Caki2 (cell line): ENCODE data around the gene ACSM5. TPM values are rescaled to one million over a fixed set of nuclear protein-coding genes. Genes with fewer than 3 reads are reported as not detected.
"Not testable (repeated sequence)": the region's sequence is repeated elsewhere in the genome, so short reads cannot be mapped to it uniquely, and the experiment has no call there.

ENCODE experiments used
- DNase-seq: peaks from one replicate; pipeline ENCODE4 v3.0.0-alpha.2; 2015; ENCODE audit warnings: low read depth
- in situ Hi-C: cut with HindIII; loops from 2 replicates; pipeline ENCODE4 v1.10.0; 2016; ENCODE audit warnings: low sequenced_read_pairs, low pct_unique_long_range_greater_than_20kb, mixed read lengths
- total RNA-seq: library from RNA; depleted of rRNA; stranded (reverse); fragments of >200 nt; shearing (Covaris generic); gene quantifications from 2 replicates; pipeline ENCODE4 v1.2.3, GENCODE V29; 2014; ENCODE audit warnings: low replicate concordance

Gene ACSM5
- total RNA-seq, 1 experiment from 2014 or later, result 8.0 TPM

- in situ Hi-C loops, result no loop called here
- no peak for DNase-seq
These were observed 21.6 kb downstream of the ACSM5 start for GRCh38 chr16:20430948-20431347.

- DNase-seq, in situ Hi-C loops: not testable (repeated sequence)
These were observed 29.6 kb downstream of the ACSM5 start for GRCh38 chr16:20438950-20439349.

- in situ Hi-C loops, DNase-seq: not testable (repeated sequence)
These were observed 30.5 kb downstream of the ACSM5 start for GRCh38 chr16:20439820-20440231.

- in situ Hi-C loops, result not testable (repeated sequence)
- DNase-seq, result peak; percentile 58
These were observed 31.4 kb downstream of the ACSM5 start for GRCh38 chr16:20440731-20441130.

GRCh38 chr16:20441191-20441590 lies 31.9 kb downstream of the ACSM5 start:
- peak; percentile 37 for DNase-seq
- in situ Hi-C loops, result no loop called here

GRCh38 chr16:20441859-20442258 lies 32.5 kb downstream of the ACSM5 start:
- in situ Hi-C loops, result not testable (repeated sequence)

GRCh38 chr16:20446652-20447393 lies 37.5 kb downstream of the ACSM5 start:
- in situ Hi-C loops, DNase-seq: not testable (repeated sequence)

More at GRCh38 chr16:20441859-20442258, 32.5 kb downstream of the ACSM5 start:
- not testable (repeated sequence) for DNase-seq

GRCh38 chr16:20451364-20451763 lies 42.0 kb downstream of the ACSM5 start, which contains the start of gene ACSM2A:
TSS of gene ACSM2A (plus strand) at chr16:20451521. CDS start at chr16:20460115, 8,594 bp downstream.
- in situ Hi-C loops, DNase-seq: not testable (repeated sequence)

- DNase-seq, in situ Hi-C loops: not testable (repeated sequence)
These were observed 44.3 kb downstream of the ACSM5 start for GRCh38 chr16:20453633-20454032.

- DNase-seq, in situ Hi-C loops: not testable (repeated sequence)
These were observed 49.9 kb downstream of the ACSM5 start for GRCh38 chr16:20459227-20459626.

GRCh38 chr16:20460313-20460712 lies 51.0 kb downstream of the ACSM5 start:
- DNase-seq, in situ Hi-C loops: not testable (repeated sequence)

- DNase-seq, in situ Hi-C loops: not testable (repeated sequence)
These were observed 59.6 kb downstream of the ACSM5 start for GRCh38 chr16:20468954-20469353.

- DNase-seq, in situ Hi-C loops: not testable (repeated sequence)
These were observed 60.6 kb downstream of the ACSM5 start for GRCh38 chr16:20469930-20470329.

GRCh38 chr16:20470732-20471131 lies 61.4 kb downstream of the ACSM5 start:
- DNase-seq, in situ Hi-C loops: not testable (repeated sequence)

- in situ Hi-C loops, DNase-seq: not testable (repeated sequence)
These were observed 67.9 kb downstream of the ACSM5 start for GRCh38 chr16:20477188-20477744.

GRCh38 chr16:20483989-20484388 lies 74.7 kb downstream of the ACSM5 start:
- in situ Hi-C loops, DNase-seq: not testable (repeated sequence)

GRCh38 chr16:20484726-20485125 lies 75.4 kb downstream of the ACSM5 start:
- in situ Hi-C loops, result no loop called here
- DNase-seq, result no peak

- in situ Hi-C loops, result no loop called here
- DNase-seq, result no peak
These were observed 76.1 kb downstream of the ACSM5 start for GRCh38 chr16:20485408-20485807.
